ENCODE results near the gene CA6.
"Not testable (repeated sequence)": the region's sequence is repeated elsewhere in the genome, so short reads cannot be mapped to it uniquely, and the experiment has no call there.

DNA sequence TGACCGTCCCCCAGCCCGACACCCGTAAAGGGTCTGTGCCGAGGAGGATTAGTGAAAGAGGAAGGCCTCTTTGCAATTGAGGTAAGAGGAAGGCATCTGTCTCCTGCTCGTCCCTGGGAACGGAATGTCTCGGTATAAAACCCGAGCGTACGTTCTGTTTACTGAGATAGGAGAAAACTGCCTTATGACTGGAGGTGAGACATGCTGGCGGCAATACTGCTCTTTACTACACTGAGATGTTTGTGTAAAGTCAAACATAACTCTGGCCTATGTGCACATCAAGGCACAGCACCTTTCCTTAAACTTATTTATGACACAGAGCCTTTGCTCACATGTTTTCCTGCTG lies 56.5 kb downstream of the CA6 start:
- not testable (repeated sequence) for TF ChIP-seq CTCF (IDR thresholded peaks at IDR 0.05); ZFX (IDR thresholded peaks at IDR 0.05; ENCODE audit: borderline replicate concordance)

Data from 22Rv1 (cell line).